Fibroblast of mammary gland (primary cell): ENCODE data around the gene ECHDC3.

Experiments used
- DNase-seq: peaks from one replicate; pipeline ENCODE4 v3.0.0-alpha.2; 2010; ENCODE audit warnings: low read depth
- H3K4me3 ChIP-seq: 2 replicates; pipeline ENCODE4 v1.5.1; 2011; ENCODE audit warnings: low read depth, mild to moderate bottlenecking, low read length, moderate library complexity; ENCODE audit not compliant: control insufficient read depth
- CTCF ChIP-seq: conservative IDR thresholded peaks from 2 replicates; pipeline ENCODE4 v1.5.1; 2011; ENCODE audit warnings: low read depth, low read length, inconsistent platforms; ENCODE audit not compliant: control insufficient read depth, insufficient read depth

Gene ECHDC3

DNA sequence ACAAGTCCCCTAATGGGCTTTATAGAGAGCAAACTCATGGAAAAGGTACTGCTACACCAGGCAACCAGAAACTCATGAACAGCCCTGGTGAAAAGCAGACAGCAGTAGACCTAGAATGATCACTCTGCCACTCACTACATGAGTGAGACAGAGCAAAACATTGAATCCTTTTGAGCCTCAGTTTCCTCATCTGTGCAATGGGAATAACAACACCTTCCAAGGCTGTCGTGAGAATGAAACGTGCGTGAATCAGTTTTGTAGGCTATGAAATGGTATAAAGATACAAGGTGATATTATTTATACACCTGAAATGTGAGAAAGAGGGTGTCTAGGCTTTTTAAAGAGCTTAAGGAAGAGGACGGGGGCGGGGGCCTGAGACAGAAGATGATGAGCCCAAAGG lies 66.6 kb downstream of the ECHDC3 start:
- no peak overlapping the region for H3K4me3 ChIP-seq
- no peak for DNase-seq
- no peak for TF ChIP-seq CTCF

DNA sequence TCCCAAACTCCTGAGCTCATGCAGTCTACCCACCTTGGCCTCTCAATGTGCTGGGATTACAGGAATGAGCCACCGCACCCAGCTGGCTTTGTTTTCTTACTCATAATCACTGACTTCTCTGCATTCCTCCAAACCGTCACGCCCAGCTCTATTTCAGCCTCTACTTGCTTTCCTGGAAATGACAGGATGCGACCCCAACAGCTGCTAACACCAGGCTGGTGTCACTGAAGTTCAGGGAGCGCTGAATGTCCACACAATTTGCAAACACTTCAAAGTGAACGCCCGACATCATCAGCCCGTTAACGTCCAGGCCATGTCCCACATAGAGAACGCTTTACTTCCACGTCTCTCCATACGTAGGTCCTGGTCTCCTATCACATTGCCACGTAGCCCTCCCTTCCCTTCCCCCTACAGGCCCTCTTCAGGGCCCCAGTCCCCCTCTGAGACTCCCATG lies 68.2 kb downstream of the ECHDC3 start:
- no peak for TF ChIP-seq CTCF

DNA sequence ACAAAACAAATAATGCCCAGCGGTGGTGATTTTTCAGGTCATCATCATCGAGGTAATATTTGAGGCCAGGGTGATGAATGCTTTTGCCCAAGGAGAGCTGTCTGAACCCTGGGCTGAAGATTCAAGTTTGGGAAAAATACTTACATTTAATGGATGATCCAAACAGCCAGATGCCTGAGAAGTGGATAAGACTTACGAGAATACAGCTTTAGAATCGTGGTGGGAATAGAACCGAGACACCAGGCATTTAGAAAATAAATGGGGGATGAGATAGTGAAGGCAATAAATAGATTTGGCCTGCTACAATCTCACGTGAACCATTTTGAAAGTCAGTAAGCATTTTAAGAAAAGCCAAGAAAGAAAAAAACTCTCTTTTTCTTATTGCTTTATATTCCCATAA lies 68.8 kb downstream of the ECHDC3 start:
- TF ChIP-seq CTCF, result no peak
- DNase-seq, result no peak

More for the DNA sequence above, 68.2 kb downstream of the ECHDC3 start:
- DNase-seq, result no peak
- H3K4me3 ChIP-seq, result no peak overlapping the region

GRCh38 chr10:11813177-11813576 lies 71.0 kb downstream of the ECHDC3 start:
- no peak for TF ChIP-seq CTCF
- no peak for DNase-seq
- H3K4me3 ChIP-seq, result no peak overlapping the region

More for the DNA sequence above, 68.8 kb downstream of the ECHDC3 start:
- H3K4me3 ChIP-seq, result no peak overlapping the region
